ENCODE results near the gene EGF. TPM values are rescaled to one million over a fixed set of nuclear protein-coding genes. Genes with fewer than 3 reads are reported as not detected.
"Not testable (repeated sequence)": the region's sequence is repeated elsewhere in the genome, so short reads cannot be mapped to it uniquely, and the experiment has no call there.

EGF gene
- total and polyA plus RNA-seq, 11 donors, result 1.3 to 15.0 (median 8.8) TPM

- no peak for ATAC-seq
- 77 to 87% (median 82%) methylated on average over 4 of the region's 4 CpGs for WGBS, 4 donors
- Histone ChIP-seq H3K4me3 (no peak overlapping the region), H3K36me3 (no peaks in the 10 kb centered on the region), H3K27me3 (no peaks in the 10 kb centered on the region), H3K4me1 (no peaks in the 10 kb centered on the region), H3K9me3 (peaks cover 0 to 7% (median 0%) of the 10 kb centered on the region in 12 donors), H3K27ac (no peak overlapping the region)
- DNase-seq, result no peak
- TF ChIP-seq POLR2A (IDR thresholded peaks at IDR 0.05), result no peak
- TF ChIP-seq, protein P1, sequence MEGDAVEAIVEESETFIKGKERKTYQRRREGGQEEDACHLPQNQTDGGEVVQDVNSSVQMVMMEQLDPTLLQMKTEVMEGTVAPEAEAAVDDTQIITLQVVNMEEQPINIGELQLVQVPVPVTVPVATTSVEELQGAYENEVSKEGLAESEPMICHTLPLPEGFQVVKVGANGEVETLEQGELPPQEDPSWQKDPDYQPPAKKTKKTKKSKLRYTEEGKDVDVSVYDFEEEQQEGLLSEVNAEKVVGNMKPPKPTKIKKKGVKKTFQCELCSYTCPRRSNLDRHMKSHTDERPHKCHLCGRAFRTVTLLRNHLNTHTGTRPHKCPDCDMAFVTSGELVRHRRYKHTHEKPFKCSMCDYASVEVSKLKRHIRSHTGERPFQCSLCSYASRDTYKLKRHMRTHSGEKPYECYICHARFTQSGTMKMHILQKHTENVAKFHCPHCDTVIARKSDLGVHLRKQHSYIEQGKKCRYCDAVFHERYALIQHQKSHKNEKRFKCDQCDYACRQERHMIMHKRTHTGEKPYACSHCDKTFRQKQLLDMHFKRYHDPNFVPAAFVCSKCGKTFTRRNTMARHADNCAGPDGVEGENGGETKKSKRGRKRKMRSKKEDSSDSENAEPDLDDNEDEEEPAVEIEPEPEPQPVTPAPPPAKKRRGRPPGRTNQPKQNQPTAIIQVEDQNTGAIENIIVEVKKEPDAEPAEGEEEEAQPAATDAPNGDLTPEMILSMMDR (IDR thresholded peaks at IDR 0.05), result no peak
- intact Hi-C loops (cut with DNase I), result no loop called here
These were observed 18.6 kb downstream of the EGF start for GRCh38 chr4:109931318-109931717.

GRCh38 chr4:109937352-109937751 is 24.7 kb downstream of the EGF start:
- ATAC-seq; H3K4me1 ChIP-seq; H3K9me3 ChIP-seq; intact Hi-C loops (cut with DNase I); H3K27me3 ChIP-seq; H3K36me3 ChIP-seq; H3K27ac ChIP-seq; H3K4me3 ChIP-seq; DNase-seq: not testable (repeated sequence)
- 92 to 94% (median 93%) methylated on average over 3 of the region's 3 CpGs for WGBS, 4 donors

DNA sequence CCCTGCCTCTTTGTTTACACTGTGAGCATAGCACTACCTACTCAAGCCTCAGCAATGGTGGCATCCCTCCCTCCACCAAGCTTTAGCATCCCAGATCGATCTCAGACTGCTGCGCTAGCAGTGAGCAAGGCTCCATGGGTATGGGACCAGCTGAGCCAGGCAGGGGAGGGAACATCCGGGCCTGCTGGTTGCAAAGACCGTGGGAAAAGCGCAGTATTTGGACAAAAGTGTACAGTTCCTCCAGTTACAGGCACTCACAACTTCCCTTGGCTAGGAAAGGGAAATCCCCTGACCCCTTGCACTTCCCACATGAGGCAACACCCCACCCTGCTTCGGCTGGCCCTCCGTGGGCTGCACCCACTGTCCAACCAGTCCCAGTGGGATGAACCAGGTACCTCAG is 26.5 kb downstream of the EGF start:
- Histone ChIP-seq H3K36me3 (no peaks in the 10 kb centered on the region), H3K4me3 (no peak overlapping the region), H3K4me1 (no peaks in the 10 kb centered on the region), H3K27ac (no peak overlapping the region), H3K9me3 (peaks cover 0 to 7% (median 0%) of the 10 kb centered on the region in 12 donors), H3K27me3 (no peaks in the 10 kb centered on the region)
- no peak for TF ChIP-seq POLR2A (IDR thresholded peaks at IDR 0.05)
- ATAC-seq (no peak), DNase-seq (no peak)
- intact Hi-C loops (cut with DNase I), result no loop called here
- WGBS, 4 donors, result 74 to 82% (median 80%) methylated on average over 7 of the region's 7 CpGs; no CpG with 5 or more reads in 1 of the 4 donors

DNA sequence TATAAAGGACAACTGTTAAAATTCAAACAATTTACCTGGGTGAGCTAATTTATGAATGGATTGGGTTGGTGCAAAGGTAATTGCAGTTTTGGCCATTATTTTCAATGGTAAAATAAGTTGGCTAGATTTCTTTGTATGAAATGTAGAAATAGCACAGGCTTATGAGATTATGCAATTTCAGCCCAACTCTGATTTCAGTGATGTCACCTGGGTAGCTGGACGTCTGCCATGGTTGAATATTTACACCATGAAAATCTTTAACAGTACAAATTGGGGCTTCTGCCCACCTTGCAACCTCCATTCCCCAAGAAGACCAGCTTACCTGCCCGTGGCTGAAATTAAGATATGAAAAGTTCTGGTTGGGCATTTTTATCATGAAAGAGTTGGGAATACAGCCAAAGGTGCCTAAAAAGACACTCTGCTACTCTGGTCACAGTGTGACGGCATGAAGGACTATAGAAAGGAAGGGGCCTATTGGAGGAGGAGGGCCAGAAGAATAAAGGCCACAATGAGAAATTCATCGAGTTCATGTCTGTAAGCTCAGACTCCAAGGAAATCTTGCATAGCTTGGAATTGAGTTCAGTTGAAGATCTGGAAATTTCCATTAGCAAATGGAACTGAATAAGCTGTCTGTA is 29.7 kb downstream of the EGF start:
- Histone ChIP-seq H3K36me3 (no peaks in the 10 kb centered on the region), H3K27me3 (no peaks in the 10 kb centered on the region), H3K27ac (no peak overlapping the region), H3K4me3 (no peak overlapping the region), H3K9me3 (no peaks in the 10 kb centered on the region), H3K4me1 (no peaks in the 10 kb centered on the region)
- no peak for ATAC-seq
- DNase-seq, result no peak
- intact Hi-C loops (cut with DNase I), result no loop called here
- WGBS, 4 donors, result 70 to 78% (median 71%) methylated on average over 4 of the region's 4 CpGs
- no peak for TF ChIP-seq POLR2A (IDR thresholded peaks at IDR 0.05)
- TF ChIP-seq, protein P1 (IDR thresholded peaks at IDR 0.05), result no peak

GRCh38 chr4:109943745-109944144 is 31.1 kb downstream of the EGF start:
- no peaks in the 10 kb centered on the region for H3K36me3 ChIP-seq
- H3K4me1 ChIP-seq, result no peaks in the 10 kb centered on the region
- no peaks in the 10 kb centered on the region for H3K9me3 ChIP-seq
- no peak overlapping the region for H3K4me3 ChIP-seq
- TF ChIP-seq, protein P1 (IDR thresholded peaks at IDR 0.05), result no peak
- no peak for DNase-seq
- intact Hi-C loops (cut with DNase I), result no loop called here
- H3K27ac ChIP-seq, result no peak overlapping the region
- ATAC-seq, result no peak
- no peaks in the 10 kb centered on the region for H3K27me3 ChIP-seq
- 64 to 82% (median 70%) methylated on average over 2 of the region's 2 CpGs for WGBS, 4 donors

All from heart left ventricle (tissue), 16 donors.